ENCODE results near the gene DGLUCY.
"Not testable (repeated sequence)": the region's sequence is repeated elsewhere in the genome, so short reads cannot be mapped to it uniquely, and the experiment has no call there.

- not testable (repeated sequence) for TF ChIP-seq CTCF (conservative IDR thresholded peaks at IDR 0.05); ZFX (IDR thresholded peaks at IDR 0.05)
Measured at GRCh38 chr14:91182753-91183152, 68.9 kb downstream of the DGLUCY start.
